ENCODE results near the gene TMEM11.

- TF ChIP-seq RCOR1 (IDR thresholded peaks at IDR 0.05; ENCODE audit: insufficient replicate concordance, low read length): no peak
- TF ChIP-seq NFE2L2 (IDR thresholded peaks at IDR 0.05; ENCODE audit: low read depth, low read length): no peak
- TF ChIP-seq USF2 (IDR thresholded peaks at IDR 0.05; ENCODE audit: low read depth, low read length): no peak
- no peak for TF ChIP-seq POLR2A (IDR thresholded peaks at IDR 0.05; ENCODE audit: low read depth, low read length)
- TF ChIP-seq CTCF (conservative IDR thresholded peaks at IDR 0.05; ENCODE audit: low read depth, low read length): no peak
- TF ChIP-seq RFX5 (IDR thresholded peaks at IDR 0.05; ENCODE audit: low read depth, low read length): no peak
- no peak for TF ChIP-seq FOS (IDR thresholded peaks at IDR 0.05; ENCODE audit: low read depth, low read length)
- TF ChIP-seq RAD21 (IDR thresholded peaks at IDR 0.05; ENCODE audit: low read length): no peak
Measured at GRCh38 chr17:21241564-21241963, 27.6 kb upstream of the TMEM11 start.

Measured in IMR-90 (cell line).